B cell (primary cell): ENCODE measurements around the gene CYP2W1. TPM values are rescaled to one million over a fixed set of nuclear protein-coding genes. Genes with fewer than 3 reads are reported as not detected.

ENCODE experiments used
- ATAC-seq: fragments of 200-7000 bp; cut with Tn5 transposase; one replicate; pipeline ENCODE4 v1.10.0; 2021; ENCODE audit warnings: low read depth, mild to moderate bottlenecking, moderate number of reproducible peaks, moderate library complexity
- CTCF ChIA-PET: fragments of 350-600 bp; sonication (Branson Sonifier 250); formaldehyde crosslinking; loops from one replicate; lab custom pipeline; 2021; ENCODE audit warnings: antibody characterized with exemption, inconsistent platforms; lab: Charles Lee
- POLR2A ChIA-PET: fragments of 350-600 bp; sonication (Branson Sonifier 250); formaldehyde crosslinking; loops from one replicate; lab custom pipeline; 2021; ENCODE audit warnings: antibody characterized with exemption; lab: Charles Lee
- DNase-seq: peaks from one replicate; pipeline ENCODE4 v3.0.0; 2013
- H2AFZ ChIP-seq: 2 replicates; pipeline ENCODE4 v1.6.1; 2012; ENCODE audit warnings: mild to moderate bottlenecking, low read depth, low read length; ENCODE audit not compliant: insufficient read depth, poor library complexity, severe bottlenecking
- H3K27ac ChIP-seq, 2 donors: 1 replicate in 1 of 2; 2 replicates in 1 of 2; pipeline ENCODE4 v1.5.1; 2012 to 2013; ENCODE audit warnings: low read length in 2 of 2, mild to moderate bottlenecking in 2 of 2, moderate library complexity in 1 of 2
- H3K27me3 ChIP-seq, 4 experiments: fragments of 200-600 bp in 1 of 4; sonication (generic) in 1 of 4; replicated peaks in 1 of 4; 1 replicate in 2 of 4; 2 replicates in 2 of 4; pipeline versions ENCODE4 v1.6.1 to v1.7.0; 2013 to 2016; ENCODE audit warnings: low read length in 3 of 4, mild to moderate bottlenecking in 2 of 4, mixed read lengths in 1 of 4, moderate library complexity in 1 of 4; ENCODE audit not compliant: insufficient read depth in 4 of 4, control insufficient read depth in 3 of 4; ENCODE audit errors: control extremely low read depth in 1 of 4
- H3K36me3 ChIP-seq, 2 experiments: replicated peaks in 1 of 2; 1 replicate in 1 of 2; 2 replicates in 1 of 2; pipeline versions ENCODE4 v1.6.1 to v1.7.1; 2013; ENCODE audit warnings: low read length in 1 of 2; ENCODE audit not compliant: insufficient read depth in 2 of 2, control insufficient read depth in 1 of 2; ENCODE audit errors: control extremely low read depth in 1 of 2, extremely low read depth in 1 of 2
- H3K4me1 ChIP-seq, 2 donors: fragments of 200-600 bp in 1 of 2; sonication (generic) in 1 of 2; 1 replicate in 1 of 2; 2 replicates in 1 of 2; pipeline versions ENCODE4 v1.5.1 to v1.6.1; 2013 to 2017; ENCODE audit warnings: low read length in 2 of 2; ENCODE audit not compliant: control insufficient read depth in 2 of 2, insufficient read depth in 2 of 2
- H3K4me2 ChIP-seq: replicated peaks from 2 replicates; pipeline ENCODE3; 2012; ENCODE audit warnings: mild to moderate bottlenecking, low read depth, low read length; ENCODE audit not compliant: poor library complexity, severe bottlenecking
- H3K4me3 ChIP-seq, 5 experiments: fragments of 200-600 bp in 1 of 5; sonication (generic) in 1 of 5; 1 replicate in 3 of 5; 2 replicates in 2 of 5; pipeline versions ENCODE4 v1.5.1 to v1.7.0; 2011 to 2016; ENCODE audit warnings: low read length in 4 of 5, mild to moderate bottlenecking in 4 of 5, low read depth in 2 of 5, control low read depth in 1 of 5, moderate library complexity in 1 of 5; ENCODE audit not compliant: insufficient read depth in 1 of 5; ENCODE audit errors: control extremely low read depth in 1 of 5, extremely low read depth in 1 of 5
- H3K79me2 ChIP-seq: fragments of 200-600 bp; sonication (generic); one replicate; pipeline ENCODE4 v1.6.0; 2016; ENCODE audit warnings: low read length; ENCODE audit not compliant: control insufficient read depth, insufficient read depth
- H3K9ac ChIP-seq: fragments of 200-600 bp; sonication (generic); 2 replicates; pipeline ENCODE4 v1.6.1; 2017; ENCODE audit warnings: mild to moderate bottlenecking, low read length, moderate library complexity
- H3K9me3 ChIP-seq, 3 donors: one replicate each; pipeline versions ENCODE4 v1.6.1 to v1.7.1; 2013; ENCODE audit warnings: low read length in 2 of 3; ENCODE audit not compliant: control insufficient read depth in 2 of 3, insufficient read depth in 1 of 3; ENCODE audit errors: control extremely low read depth in 1 of 3
- H4K20me1 ChIP-seq: 2 replicates; pipeline ENCODE4 v1.6.0; 2012; ENCODE audit warnings: mild to moderate bottlenecking, low read length; ENCODE audit not compliant: insufficient read depth, control insufficient read depth, poor library complexity, severe bottlenecking
- H3K27ac Mint-ChIP-seq: one replicate; pipeline ENCODE4 v1.8.0; 2021; ENCODE audit warnings: mixed read lengths
- H3K27me3 Mint-ChIP-seq: one replicate; pipeline ENCODE4 v1.8.0; 2021; ENCODE audit warnings: mixed read lengths
- H3K4me1 Mint-ChIP-seq: one replicate; pipeline ENCODE4 v1.8.0; 2021; ENCODE audit warnings: mixed read lengths
- H3K4me3 Mint-ChIP-seq: one replicate; pipeline ENCODE4 v1.8.0; 2021; ENCODE audit warnings: mixed read lengths
- H3K9me3 Mint-ChIP-seq: one replicate; pipeline ENCODE4 v1.8.0; 2022; ENCODE audit warnings: mixed read lengths; ENCODE audit not compliant: insufficient read depth
- CTCF ChIP-seq: fragments of 200-600 bp; IDR thresholded peaks from one replicate; pipeline ENCODE4 v1.8.0; 2022; ENCODE audit warnings: antibody characterized with exemption, mild to moderate bottlenecking
- EZH2 ChIP-seq: IDR thresholded peaks from 2 replicates; pipeline ENCODE4 v1.6.1; 2012; ENCODE audit warnings: borderline replicate concordance, low read depth, mild to moderate bottlenecking, moderate library complexity, low read length; ENCODE audit not compliant: insufficient read depth, poor library complexity, severe bottlenecking
- WGBS: methylation state at CpG from one replicate; pipeline ENCODE4 v1.1.5; 2013; ENCODE audit warnings: missing lambda C conversion rate; ENCODE audit not compliant: insufficient coverage; 5-methylcytosine and 5-hydroxymethylcytosine counted together
- intact Hi-C: fragments of 100-400 bp; cut with micrococcal nuclease; formaldehyde crosslinking; loops from one replicate; pipeline ENCODE4 v1.10.0; 2022
- polyA plus RNA-seq: library from polyadenylated mRNA; depleted of rRNA; stranded (reverse); fragments of >200 nt; gene quantifications from 2 replicates; pipeline ENCODE4 v1.2.3, GENCODE V29; 2012
- total RNA-seq, 2 donors: library from RNA; stranded (reverse); fragments of 120-200 nt in 1 of 2; gene quantifications; 1 replicate in 1 of 2; 2 replicates in 1 of 2; pipeline versions ENCODE4 v1.2.3 to v1.2.4, GENCODE V29; 2013 to 2022

CYP2W1 gene
- total and polyA plus RNA-seq, 2 donors (not counting 1 experiment from before 2014, with no cell fraction given) = not detected

- DNase-seq (no peak), ATAC-seq (no peak)
- no peak overlapping the region for H3K27ac Mint-ChIP-seq
- H3K27me3 Mint-ChIP-seq = peaks cover 19% of the 10 kb centered on the region
- Histone ChIP-seq H3K36me3 (peaks cover 0 to 12% of the 10 kb centered on the region in 2 experiments), H3K4me1 (peaks cover 17 to 35% of the 10 kb centered on the region in 2 donors), H4K20me1 (peaks cover 38% of the 10 kb centered on the region), H3K9me3 (peaks cover 0 to 15% (median 0%) of the 10 kb centered on the region in 3 donors), H3K4me3 (no peak overlapping the region), H2AFZ (no peak overlapping the region), H3K79me2 (no peaks in the 10 kb centered on the region), H3K4me2 (peak overlapping the region; percentile 68), H3K27ac (no peak overlapping the region), H3K27me3 (peaks cover 0 to 23% (median 0%) of the 10 kb centered on the region in 4 experiments), H3K9ac (no peak overlapping the region)
- POLR2A ChIA-PET = no interaction called here
- TF ChIP-seq CTCF (no peak), EZH2 (no peak)
- H3K4me3 Mint-ChIP-seq = no peak overlapping the region
- no peaks in the 10 kb centered on the region for H3K9me3 Mint-ChIP-seq
- H3K4me1 Mint-ChIP-seq = peaks cover 27% of the 10 kb centered on the region
- intact Hi-C loops = no loop called here
- 97% methylated on average over 14 of the region's 17 CpGs for WGBS
- CTCF ChIA-PET = interaction anchor here (0.6 to 0.9 kb wide), 2 partner anchors 53 to 98 kb away, joined by 3 read pairs; no protein-coding TSS in a partner anchor
Observed at GRCh38 chr7:962401-963081, 20.4 kb upstream of the CYP2W1 start.
